H4 (cell line): ENCODE measurements around the gene FBXO34. TPM values are rescaled to one million over a fixed set of nuclear protein-coding genes. Genes with fewer than 3 reads are reported as not detected.
A peak's percentile ranks its signal among the peaks of the same experiment; 100 is the strongest.
"Not testable (repeated sequence)": the region's sequence is repeated elsewhere in the genome, so short reads cannot be mapped to it uniquely, and the experiment has no call there.

Experiments used
- DNase-seq: peaks from one replicate; pipeline ENCODE4 v3.0.0-alpha.2; 2015; ENCODE audit warnings: low spot score
- total RNA-seq: library from RNA; depleted of rRNA; stranded (reverse); fragments of >200 nt; shearing (Covaris generic); gene quantifications from 2 replicates; pipeline ENCODE4 v1.2.3, GENCODE V29; 2014

Gene FBXO34
- total RNA-seq, 1 experiment from 2014 or later = 17.3 TPM

DNA sequence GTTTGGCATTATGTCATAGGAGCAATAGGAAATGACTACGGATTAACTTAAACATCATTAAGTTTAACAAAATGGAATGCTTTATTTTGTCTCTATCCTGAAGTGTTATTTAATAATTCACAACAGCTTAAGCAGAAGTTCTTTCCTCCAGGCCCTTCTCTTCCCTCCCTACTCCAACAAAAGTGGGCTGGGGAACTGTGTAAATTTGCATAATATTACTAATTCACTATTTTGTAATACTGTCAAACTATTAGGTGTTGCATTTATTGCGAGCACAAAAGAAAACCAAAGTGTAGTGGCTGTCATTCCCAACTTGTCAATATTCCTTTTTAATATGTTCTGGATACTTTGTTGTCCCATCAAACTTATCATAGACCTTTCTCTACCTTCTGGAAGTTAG is 70.6 kb downstream of the FBXO34 start:
- no peak for DNase-seq

DNA sequence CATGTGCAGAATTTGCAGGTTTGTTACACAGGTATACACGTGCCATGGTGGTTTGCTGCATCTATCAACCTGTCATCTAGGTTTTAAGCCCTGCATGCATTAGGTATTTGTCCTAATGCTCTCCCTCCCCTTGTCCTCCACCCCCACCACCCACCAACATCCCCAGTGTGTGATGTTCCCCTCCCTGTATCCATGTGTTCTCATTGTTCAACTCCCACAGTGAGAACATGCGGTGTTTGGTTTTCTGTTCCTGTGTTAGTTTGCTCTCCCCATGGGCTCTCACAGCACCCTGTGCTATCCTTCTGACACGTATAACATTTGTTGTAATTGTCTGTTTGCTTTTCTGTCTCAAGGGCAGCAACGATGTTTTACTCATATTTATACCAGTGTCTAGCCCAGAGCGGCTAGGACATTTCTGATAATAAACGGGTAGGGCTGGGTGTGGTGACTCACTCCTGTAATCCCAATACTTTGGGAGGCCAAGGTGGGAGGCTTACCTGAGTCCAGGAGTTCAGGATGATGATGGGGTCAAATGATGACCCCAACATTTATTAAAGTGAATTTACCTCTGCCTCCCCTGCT is 73.5 kb downstream of the FBXO34 start:
- DNase-seq = not testable (repeated sequence)

- no peak for DNase-seq
Observed at GRCh38 chr14:55347040-55347439, 75.8 kb downstream of the FBXO34 start.

GRCh38 chr14:55347748-55348147 is 76.5 kb downstream of the FBXO34 start:
- DNase-seq = no peak

GRCh38 chr14:55348766-55349453 is 77.7 kb downstream of the FBXO34 start:
- DNase-seq = no peak

GRCh38 chr14:55349565-55349964 is 78.3 kb downstream of the FBXO34 start:
- no peak for DNase-seq

- DNase-seq = no peak
Observed at GRCh38 chr14:55350461-55350860, 79.2 kb downstream of the FBXO34 start.

DNA sequence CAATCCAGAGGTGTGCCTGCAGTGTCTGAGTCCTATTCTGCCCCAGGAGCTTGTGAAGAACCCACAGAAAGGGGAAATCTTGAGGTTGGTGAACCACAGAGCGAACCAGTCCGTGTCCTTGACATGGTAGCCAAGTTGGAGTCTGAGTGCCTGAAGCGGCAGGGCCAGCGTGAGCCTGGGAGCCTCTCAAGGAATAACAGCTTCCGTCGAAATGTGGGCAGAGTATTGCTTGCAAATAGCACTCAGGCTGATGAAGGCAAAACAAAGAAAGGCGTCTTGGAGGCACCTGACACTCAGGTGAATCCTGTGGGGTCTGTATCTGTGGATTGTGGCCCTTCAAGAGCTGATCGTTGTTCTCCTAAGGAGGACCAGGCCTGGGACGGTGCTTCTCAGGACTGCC is 79.9 kb downstream of the FBXO34 start:
- no peak for DNase-seq

- DNase-seq = no peak
Observed at GRCh38 chr14:55352201-55352600, 81.0 kb downstream of the FBXO34 start.

- no peak for DNase-seq
Observed at GRCh38 chr14:55353686-55354467, 82.7 kb downstream of the FBXO34 start.

DNA sequence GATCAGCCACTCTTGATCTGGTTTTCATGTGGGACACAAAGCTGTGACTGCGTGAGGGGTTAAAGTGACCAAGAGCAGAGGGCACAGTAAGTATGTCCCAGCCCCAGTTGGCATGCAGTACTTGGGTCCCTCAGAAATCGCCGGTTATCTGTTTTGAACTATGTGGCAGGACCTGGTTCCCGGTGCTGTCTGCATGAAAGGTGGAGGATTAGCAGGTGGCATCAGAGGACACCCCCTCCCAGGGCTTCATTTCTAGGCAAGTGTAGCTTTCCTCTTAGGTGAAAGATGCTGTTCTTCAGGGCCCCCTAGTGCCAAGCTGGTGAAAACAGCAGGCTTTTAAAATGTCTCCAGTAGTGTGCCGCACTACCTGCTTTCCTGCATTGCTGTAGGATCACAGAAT is 83.3 kb downstream of the FBXO34 start:
- DNase-seq = peak; percentile 28

- no peak for DNase-seq
Observed at GRCh38 chr14:55355922-55356321, 84.7 kb downstream of the FBXO34 start.

GRCh38 chr14:55356913-55357312 is 85.7 kb downstream of the FBXO34 start:
- DNase-seq = no peak

- DNase-seq = no peak
Observed at GRCh38 chr14:55359307-55359706, 88.1 kb downstream of the FBXO34 start.

GRCh38 chr14:55361190-55361589 is 90.0 kb downstream of the FBXO34 start:
- no peak for DNase-seq

GRCh38 chr14:55366271-55366670 is 95.0 kb downstream of the FBXO34 start:
- no peak for DNase-seq

- DNase-seq = no peak
Observed at GRCh38 chr14:55370883-55371455, 99.7 kb downstream of the FBXO34 start.

- DNase-seq = no peak
Observed at GRCh38 chr14:55372423-55372822, 101.2 kb downstream of the FBXO34 start.

- no peak for DNase-seq
Observed at GRCh38 chr14:55372825-55373224, 101.6 kb downstream of the FBXO34 start.

DNA sequence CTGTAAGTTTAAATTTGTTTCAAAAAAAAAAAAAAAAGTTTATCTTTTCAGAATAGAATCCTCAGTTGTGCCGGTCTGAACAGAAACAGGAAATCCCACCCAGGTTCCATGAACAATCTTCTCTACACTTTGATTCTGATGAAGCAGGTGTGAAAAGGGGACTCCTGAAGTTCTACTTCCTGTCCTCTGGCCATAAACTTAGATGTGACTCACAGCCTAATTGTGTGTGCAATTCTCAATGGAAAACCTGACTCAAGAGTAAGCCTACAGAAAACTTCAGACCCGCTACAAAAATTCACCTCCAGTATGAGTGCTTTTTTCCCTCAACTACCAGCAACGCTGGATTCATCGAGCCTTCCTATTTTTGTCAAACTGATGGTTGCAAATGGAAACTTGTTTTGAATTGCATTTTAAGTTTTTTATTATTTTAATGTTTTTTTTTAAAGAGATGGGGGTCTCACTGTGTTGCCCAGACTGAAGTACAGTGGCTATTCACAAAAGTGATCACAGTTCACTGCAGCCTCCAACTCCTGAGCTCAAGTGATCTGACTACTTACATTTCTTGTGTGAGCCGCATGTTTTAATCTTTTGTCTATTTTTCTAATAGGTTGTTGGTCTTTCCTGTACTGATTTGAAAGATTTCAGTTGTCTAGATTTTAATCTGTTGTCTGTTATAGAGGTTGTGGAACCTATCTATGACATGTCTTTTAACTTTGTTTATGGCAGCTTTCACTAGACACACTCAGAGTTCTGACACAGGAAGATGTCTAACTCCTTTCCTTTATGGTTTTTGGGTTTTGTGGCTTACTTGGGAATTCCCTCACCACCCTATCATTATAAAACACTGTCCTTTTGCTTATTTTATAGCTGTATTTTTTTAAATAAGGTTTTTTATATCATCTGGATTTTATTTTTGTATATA is 102.8 kb downstream of the FBXO34 start:
- peak; percentile 24 for DNase-seq

GRCh38 chr14:55374771-55375170 is 103.5 kb downstream of the FBXO34 start:
- no peak for DNase-seq

DNA sequence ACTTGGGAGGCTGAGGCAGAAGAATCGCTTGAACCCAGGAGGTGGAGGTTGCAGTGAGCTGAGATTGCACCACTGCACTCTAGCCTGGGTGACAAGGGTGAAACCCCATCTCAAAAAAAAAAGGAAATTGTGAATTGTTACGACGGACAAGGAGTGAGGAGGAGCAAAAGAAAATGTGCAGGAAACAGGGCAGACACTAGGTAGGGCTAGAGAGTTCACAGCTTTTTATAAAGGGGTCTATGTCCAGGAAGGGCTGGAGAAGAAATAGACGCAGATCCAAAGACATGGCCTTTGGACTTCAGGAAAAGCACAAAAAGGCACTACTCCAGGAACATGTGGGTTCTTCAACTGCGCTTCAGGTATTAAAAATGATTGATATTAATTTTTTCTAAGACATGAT is 106.0 kb downstream of the FBXO34 start:
- DNase-seq = no peak
